ENCODE measurements around the gene AXIN1. TPM values are rescaled to one million over a fixed set of nuclear protein-coding genes. Genes with fewer than 3 reads are reported as not detected.

Gene AXIN1
- total RNA-seq, 4 donors from 2014 or later: 34.3 to 38.4 (median 37.2) TPM

DNA sequence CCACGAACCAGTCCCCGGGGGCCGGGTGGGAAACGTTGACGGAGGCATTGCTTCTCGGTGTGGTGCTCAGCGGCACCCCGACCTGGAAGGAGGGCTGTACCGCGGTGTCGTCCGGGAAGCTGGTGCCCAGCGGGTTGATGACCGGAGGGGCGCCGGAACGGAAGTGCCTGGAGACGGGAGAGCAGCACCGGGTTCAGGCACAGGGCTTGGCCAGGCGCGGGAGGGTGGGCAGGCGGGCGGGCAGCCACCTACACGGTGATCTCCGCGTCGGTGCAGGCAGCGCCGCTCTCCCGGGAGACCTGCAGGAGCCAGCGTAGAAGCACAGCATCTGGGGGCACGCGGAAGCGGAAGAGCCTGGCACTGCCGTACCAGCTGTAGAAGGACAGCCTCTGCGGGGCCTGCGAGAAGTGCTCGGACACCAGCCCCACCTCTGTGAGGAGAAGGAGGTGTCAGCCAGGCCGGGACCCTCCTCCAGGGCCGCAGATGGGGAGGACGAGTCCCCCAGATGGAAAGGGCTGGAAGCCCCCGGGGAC, 25.0 kb upstream of the AXIN1 start:
- no peaks in the 10 kb centered on the region for H3K27me3 ChIP-seq
- no peak for TF ChIP-seq POLR2A (IDR thresholded peaks at IDR 0.05)
- TF ChIP-seq, protein P1, sequence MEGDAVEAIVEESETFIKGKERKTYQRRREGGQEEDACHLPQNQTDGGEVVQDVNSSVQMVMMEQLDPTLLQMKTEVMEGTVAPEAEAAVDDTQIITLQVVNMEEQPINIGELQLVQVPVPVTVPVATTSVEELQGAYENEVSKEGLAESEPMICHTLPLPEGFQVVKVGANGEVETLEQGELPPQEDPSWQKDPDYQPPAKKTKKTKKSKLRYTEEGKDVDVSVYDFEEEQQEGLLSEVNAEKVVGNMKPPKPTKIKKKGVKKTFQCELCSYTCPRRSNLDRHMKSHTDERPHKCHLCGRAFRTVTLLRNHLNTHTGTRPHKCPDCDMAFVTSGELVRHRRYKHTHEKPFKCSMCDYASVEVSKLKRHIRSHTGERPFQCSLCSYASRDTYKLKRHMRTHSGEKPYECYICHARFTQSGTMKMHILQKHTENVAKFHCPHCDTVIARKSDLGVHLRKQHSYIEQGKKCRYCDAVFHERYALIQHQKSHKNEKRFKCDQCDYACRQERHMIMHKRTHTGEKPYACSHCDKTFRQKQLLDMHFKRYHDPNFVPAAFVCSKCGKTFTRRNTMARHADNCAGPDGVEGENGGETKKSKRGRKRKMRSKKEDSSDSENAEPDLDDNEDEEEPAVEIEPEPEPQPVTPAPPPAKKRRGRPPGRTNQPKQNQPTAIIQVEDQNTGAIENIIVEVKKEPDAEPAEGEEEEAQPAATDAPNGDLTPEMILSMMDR (IDR thresholded peaks at IDR 0.05): no peak
- TF ChIP-seq POLR2AphosphoS5 (IDR thresholded peaks at IDR 0.05): no peak
- no peak for TF ChIP-seq EP300 (IDR thresholded peaks at IDR 0.05)
- peaks cover 48% of the 10 kb centered on the region for H3K36me3 ChIP-seq
- no peak for DNase-seq (ENCODE audit: low spot score in 2 of 2)
- no peak overlapping the region for H3K4me3 ChIP-seq
- H3K27ac ChIP-seq: no peak overlapping the region
- 90% methylated on average over 27 of the region's 42 CpGs for WGBS
- H3K9me3 ChIP-seq: no peaks in the 10 kb centered on the region
- peaks cover 30% of the 10 kb centered on the region for H3K4me1 ChIP-seq

DNA sequence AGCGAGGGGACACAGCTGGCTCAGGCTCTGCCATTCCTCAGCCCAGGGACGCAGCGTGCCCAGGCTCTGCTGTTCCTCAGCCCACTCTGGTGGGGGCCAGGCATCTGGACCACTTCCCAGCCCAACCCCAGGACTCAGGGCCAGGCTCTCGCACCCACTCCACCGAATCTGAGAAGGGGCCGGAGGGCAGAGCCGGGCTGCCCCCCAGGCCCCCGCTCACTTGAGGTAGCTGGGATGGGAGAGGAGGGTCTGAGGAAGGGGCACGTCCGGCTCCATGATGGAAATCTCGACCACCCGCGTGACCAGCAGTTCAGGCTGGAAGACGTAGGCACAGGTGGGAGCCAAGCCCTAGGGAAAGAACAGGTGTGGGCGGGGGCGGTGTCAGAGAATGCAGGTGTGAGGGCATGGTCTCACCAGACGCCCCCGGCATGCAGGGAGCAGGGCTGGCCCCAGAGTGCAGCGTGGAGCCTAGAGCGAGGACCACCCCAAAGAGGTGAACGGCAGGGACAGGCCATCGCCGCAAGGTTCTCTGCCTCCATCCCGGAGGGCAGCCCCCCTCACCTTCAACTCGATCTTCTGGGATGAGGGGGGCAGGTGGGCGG, 24.4 kb upstream of the AXIN1 start:
- DNase-seq (ENCODE audit: low spot score in 2 of 2): no peak
- TF ChIP-seq, protein P1 (IDR thresholded peaks at IDR 0.05): no peak
- TF ChIP-seq EP300 (IDR thresholded peaks at IDR 0.05) (no peak), POLR2AphosphoS5 (IDR thresholded peaks at IDR 0.05) (no peak), POLR2A (IDR thresholded peaks at IDR 0.05) (no peak)
- WGBS: 89% methylated on average over 17 of the region's 26 CpGs
- Histone ChIP-seq H3K4me3 (no peak overlapping the region), H3K27ac (no peak overlapping the region), H3K36me3 (peaks cover 54% of the 10 kb centered on the region), H3K27me3 (no peaks in the 10 kb centered on the region), H3K9me3 (no peaks in the 10 kb centered on the region), H3K4me1 (peaks cover 26% of the 10 kb centered on the region)

DNA sequence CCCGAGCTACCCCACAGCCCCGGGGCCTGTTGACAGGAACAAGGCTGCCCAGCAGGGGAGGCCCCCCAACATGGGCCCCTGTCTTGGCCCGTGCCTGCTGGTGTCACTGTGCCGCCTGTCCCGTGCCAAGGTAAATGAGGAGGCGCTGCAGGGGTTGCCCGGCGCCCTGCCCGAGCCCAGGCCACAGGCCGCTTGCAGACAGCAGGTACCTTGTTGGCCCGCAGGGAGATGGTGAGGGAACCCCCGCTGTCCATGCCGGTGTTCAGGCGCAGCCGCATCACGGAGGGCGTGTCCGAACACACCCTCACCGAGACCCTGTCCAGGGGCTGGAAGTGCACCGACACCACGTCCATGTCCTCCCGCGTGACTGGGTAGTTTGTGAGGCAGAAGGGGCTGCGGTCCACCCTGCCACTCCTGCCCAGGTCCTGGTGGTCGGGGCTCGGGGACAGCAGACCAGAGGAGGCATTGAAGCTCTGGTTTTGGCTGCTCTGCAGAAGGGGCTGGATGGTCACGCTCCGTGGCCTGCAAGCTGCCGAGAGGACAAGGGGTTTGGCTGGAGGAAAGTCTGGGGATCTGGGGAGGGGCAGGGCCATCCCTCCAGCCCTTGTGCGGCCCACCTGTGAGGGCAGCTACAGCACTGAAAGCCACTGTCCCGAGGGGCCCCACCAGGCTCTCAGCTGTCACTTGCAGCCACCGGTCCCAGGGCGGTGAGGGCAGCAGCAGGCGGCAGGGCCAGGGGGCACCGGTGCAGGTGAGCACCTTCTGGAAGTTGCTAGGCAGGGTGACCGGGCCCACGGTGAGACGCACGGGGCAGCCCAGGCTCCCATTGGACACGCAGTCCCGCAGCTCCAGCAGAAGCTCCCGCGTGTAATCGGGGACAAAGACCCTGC, 23.6 kb upstream of the AXIN1 start:
- Histone ChIP-seq H3K4me3 (no peak overlapping the region), H3K9me3 (no peaks in the 10 kb centered on the region), H3K4me1 (peaks cover 23% of the 10 kb centered on the region), H3K27ac (no peak overlapping the region), H3K36me3 (peaks cover 55% of the 10 kb centered on the region), H3K27me3 (no peaks in the 10 kb centered on the region)
- no CpG with 5 or more reads among the region's 44 CpGs for WGBS
- no peak for DNase-seq (ENCODE audit: low spot score in 2 of 2)
- TF ChIP-seq POLR2A (IDR thresholded peaks at IDR 0.05): no peak
- TF ChIP-seq POLR2AphosphoS5 (IDR thresholded peaks at IDR 0.05): no peak
- TF ChIP-seq, protein P1 (IDR thresholded peaks at IDR 0.05): no peak
- no peak for TF ChIP-seq EP300 (IDR thresholded peaks at IDR 0.05)

DNA sequence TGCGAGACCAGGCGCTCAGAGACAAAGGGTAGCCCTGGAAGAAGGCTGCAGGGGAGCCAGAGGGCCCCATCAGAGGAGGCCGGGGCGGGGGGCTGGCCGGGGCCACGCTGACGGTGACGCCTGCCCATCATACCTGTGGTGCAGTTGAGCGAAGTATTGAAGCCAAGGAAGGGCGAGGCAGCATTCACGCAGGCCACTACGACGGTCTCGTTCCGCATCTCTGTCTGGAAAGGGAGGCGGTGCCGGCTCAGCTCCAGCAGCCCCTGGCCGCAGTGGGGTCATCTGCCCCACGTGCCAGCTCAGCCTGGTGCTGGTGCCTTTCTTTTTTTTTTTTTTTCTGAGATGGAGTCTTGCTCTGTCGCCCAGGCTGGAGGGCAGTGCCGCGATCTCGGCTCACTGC, 22.7 kb upstream of the AXIN1 start:
- no peak overlapping the region for H3K27ac ChIP-seq
- peaks cover 55% of the 10 kb centered on the region for H3K36me3 ChIP-seq
- peaks cover 21% of the 10 kb centered on the region for H3K4me1 ChIP-seq
- 88% methylated on average over 20 of the region's 23 CpGs for WGBS
- no peak for DNase-seq (ENCODE audit: low spot score in 2 of 2)
- TF ChIP-seq EP300 (IDR thresholded peaks at IDR 0.05): no peak
- no peak for TF ChIP-seq POLR2A (IDR thresholded peaks at IDR 0.05)
- TF ChIP-seq, protein P1 (IDR thresholded peaks at IDR 0.05): no peak
- no peak for TF ChIP-seq POLR2AphosphoS5 (IDR thresholded peaks at IDR 0.05)
- no peaks in the 10 kb centered on the region for H3K9me3 ChIP-seq
- no peaks in the 10 kb centered on the region for H3K27me3 ChIP-seq
- H3K4me3 ChIP-seq: no peak overlapping the region

DNA sequence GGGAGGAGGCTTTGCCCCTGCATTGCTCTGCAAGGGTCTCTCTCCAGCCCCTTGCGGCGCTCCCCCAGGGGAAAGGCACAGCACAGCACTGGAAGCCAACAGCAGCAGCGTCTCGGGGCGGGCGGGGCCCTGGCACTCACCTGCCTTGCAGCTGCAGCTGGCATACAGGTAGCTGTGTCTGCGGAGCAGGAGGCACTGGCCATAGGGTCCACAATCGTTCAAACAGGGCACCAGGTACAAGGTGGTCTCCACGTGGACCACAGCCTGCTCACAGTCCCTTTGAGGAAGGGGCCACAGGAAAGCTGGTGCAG, 22.0 kb upstream of the AXIN1 start:
- Histone ChIP-seq H3K27me3 (no peaks in the 10 kb centered on the region), H3K4me1 (peaks cover 21% of the 10 kb centered on the region), H3K4me3 (no peak overlapping the region), H3K9me3 (no peaks in the 10 kb centered on the region), H3K36me3 (peaks cover 55% of the 10 kb centered on the region), H3K27ac (no peak overlapping the region)
- DNase-seq (ENCODE audit: low spot score in 2 of 2): no peak
- WGBS: 70% methylated on average over 3 of the region's 9 CpGs
- TF ChIP-seq POLR2A (IDR thresholded peaks at IDR 0.05): no peak
- TF ChIP-seq EP300 (IDR thresholded peaks at IDR 0.05): no peak
- TF ChIP-seq POLR2AphosphoS5 (IDR thresholded peaks at IDR 0.05): no peak
- TF ChIP-seq, protein P1 (IDR thresholded peaks at IDR 0.05): no peak
